Stimulated activated CD8-positive, alpha-beta memory T cell treated with anti-CD3 and anti-CD28 coated beads, Interleukin-7, amount 100 ng/mL, for 4 hours (primary cell): Measurements from ENCODE around the gene SCN2B.
"Not testable (repeated sequence)": the region's sequence is repeated elsewhere in the genome, so short reads cannot be mapped to it uniquely, and the experiment has no call there.

Experiments
- DNase-seq, 2 donors: peaks; one replicate each; pipeline ENCODE4 v3.0.0-alpha.2; 2020; ENCODE audit warnings: low read depth in 2 of 2

SCN2B gene

GRCh38 chr11:118206391-118207031 is 30.1 kb upstream of the SCN2B start:
- no peak for DNase-seq

DNA sequence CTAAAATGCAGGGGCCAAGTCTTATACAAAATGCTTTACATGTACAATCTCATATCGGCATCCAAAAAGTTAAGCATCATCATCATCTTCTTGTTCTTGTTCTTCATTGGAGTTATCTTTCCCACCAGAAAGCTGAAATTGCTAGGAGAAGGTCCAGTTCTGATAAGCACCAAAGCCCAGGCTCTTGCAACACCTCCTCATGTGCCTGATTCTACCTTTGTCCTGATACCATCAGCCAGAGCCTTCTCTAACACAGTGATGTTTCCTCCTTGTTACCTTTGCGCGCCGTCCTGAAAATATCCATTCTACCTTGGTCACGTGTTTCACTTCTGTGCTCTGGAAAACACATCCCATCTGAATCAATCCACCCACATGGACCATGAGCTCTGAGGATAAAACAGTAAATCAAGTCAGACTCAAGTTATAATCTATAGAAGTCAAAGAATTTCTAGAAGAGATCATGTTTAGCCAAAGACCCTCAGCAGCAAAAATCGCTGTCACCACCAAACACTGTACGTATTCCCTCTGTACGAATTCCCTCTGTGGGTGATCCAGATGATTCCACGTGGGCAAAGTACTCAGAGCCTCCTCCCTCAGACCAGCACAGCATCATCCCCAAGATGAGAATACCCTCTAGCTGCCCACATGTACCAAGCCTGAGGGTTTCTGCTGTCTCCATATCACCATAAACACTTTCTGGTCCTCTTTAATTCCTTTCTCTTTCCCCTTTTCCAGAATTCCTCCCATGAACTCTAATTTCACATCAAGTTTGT is 29.4 kb upstream of the SCN2B start:
- no peak for DNase-seq

DNA sequence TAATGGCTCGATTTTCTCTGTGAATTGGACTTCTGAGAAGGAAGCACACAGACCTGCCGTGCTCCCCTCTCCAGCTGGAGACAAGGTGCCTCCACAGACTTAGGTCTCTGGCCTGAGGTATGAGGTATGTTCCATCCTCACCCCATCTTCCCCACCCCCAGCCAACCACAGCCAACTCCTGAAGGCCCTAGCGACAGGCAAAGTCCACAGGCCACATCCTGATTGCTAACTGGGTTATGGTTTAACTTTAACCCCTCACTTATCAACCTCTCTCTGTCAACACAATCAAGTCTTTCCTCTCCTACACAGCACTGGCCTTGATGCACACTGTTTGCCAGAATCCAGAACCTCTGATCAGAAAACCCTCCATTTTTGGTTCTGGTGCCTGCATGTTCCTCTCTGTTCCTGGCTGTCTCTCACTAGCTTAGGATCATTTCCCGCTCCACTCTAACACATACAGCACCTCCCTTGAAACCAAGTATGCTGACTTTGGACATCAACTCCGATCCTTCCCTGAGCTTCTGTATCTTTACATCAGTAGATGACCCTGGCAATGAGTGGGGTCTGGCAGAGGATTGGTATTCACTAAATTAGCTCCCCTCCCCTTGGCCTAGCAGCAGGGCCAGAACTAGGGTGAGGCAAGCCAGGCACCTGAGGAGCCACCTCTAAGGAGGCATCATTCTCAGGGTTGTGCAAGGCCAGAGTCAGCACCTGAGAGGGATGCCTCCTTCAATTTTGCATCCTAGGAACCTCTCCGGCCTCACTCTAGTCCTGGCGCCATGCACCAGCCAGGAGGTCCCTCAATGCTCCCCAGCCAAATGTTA is 26.4 kb upstream of the SCN2B start:
- peak in 1 of 2 donors; percentile 43 for DNase-seq

DNA sequence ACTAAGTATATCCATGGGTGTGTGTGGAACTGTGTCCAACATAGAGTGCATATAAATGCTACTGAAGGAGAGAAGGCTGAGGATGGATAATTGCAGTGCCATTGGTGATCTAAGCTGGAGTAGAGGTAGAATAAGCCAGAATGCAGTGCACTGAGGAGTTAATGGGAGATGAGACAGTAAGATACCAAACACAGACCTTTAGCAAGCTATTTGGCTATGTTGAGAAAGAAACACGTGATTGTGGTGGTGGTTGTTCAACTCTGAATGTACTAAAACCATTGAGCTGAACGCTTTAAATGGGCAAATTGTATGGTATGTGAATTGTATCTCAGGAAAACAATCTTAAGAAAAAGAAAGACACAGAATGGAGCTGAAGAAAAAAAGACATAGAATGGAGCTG is 25.5 kb upstream of the SCN2B start:
- DNase-seq = no peak

- peak; percentile 51 to 73 for DNase-seq
Measured at GRCh38 chr11:118200901-118201680, 24.7 kb upstream of the SCN2B start.

DNA sequence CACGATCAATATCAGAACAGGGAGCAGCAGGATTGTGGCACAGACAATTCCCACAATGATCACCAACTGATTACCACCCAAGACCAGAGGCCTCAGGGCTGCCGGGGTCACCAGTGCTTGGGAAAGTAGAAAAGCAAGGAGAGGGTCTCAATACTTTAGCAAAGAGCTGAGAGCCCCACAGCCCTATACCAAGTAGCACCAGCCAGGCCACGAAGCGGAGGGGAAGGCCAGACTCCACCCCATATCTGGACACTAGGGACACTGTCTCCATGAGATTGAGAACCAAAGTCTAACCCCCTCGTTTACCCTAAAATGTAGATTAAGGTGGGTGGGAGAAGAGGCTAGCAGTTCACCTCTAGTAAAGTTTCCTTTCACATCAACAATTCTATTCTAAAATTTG is 24.1 kb upstream of the SCN2B start:
- no peak for DNase-seq

GRCh38 chr11:118199135-118199534 is 22.7 kb upstream of the SCN2B start:
- DNase-seq = no peak

GRCh38 chr11:118198370-118198769 is 21.9 kb upstream of the SCN2B start:
- peak; percentile 70 to 78 for DNase-seq

DNA sequence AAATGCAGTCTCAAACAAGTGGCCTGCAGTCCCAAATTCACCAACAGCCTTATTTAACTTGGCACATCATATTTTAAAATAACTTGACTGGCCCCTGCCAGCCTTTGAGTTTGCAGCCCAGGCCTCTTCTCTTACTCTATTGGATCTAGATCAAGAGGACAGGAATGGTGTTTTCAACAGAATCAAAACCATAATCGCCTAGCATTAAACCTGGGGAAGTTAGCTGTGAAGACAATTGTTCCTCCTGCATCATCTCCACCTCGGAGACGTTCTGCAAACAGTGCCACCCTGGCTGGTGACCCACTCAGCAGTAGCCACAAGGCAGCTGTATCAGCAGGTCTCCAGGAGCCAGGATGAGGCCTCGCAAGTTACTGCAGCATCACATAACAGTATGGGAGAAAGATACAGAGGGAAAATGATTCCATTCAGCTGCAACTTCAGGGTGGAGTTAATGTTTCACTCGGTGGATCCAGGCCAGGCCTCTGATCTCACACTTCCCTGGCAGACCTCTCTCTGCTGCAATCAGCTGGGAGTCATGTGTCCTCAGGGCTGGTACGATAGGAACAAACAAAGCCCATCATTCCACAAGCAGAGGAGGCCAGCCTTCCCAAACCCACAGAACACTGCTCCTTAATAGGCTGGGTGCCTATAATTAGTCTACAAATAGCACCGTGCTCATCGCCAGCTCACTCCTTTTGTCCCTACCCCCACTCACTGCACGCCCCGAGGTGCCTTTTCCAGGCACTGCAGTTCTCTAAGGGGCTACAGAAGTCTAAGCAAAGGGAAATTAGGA is 18.6 kb upstream of the SCN2B start:
- DNase-seq = no peak

DNA sequence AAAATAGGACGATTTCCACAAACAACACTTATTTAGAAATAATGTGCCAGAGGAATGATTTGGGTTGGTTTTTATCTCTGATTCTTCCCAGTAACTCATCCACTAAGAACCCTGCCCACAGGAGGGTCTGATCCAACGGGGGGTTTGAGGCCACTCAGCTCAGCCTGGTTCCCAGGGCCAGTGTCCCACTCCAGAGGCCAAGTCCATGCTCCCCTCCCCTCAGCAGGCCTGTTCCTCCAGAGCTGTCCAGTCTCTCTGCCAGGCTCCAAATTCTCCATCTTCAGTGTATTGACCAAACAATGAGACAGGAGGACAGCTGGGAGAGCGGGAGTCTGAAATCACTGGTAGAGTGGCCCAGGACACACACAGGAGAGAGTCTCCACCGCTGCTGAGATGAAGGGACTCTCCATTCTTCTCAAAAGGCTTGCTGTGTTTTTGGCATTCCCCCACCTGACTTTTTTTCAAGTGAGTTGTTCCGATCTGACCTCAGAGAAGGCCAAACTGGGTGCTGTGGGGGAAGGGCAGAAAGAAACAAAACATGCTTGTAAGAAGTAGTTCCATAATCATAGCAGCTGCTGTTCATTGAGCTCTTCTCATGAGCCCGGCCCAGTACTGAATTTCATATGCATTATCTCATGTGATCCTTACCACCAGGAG is 17.6 kb upstream of the SCN2B start:
- no peak for DNase-seq

GRCh38 chr11:118192817-118193216 is 16.4 kb upstream of the SCN2B start:
- DNase-seq = not testable (repeated sequence)

DNA sequence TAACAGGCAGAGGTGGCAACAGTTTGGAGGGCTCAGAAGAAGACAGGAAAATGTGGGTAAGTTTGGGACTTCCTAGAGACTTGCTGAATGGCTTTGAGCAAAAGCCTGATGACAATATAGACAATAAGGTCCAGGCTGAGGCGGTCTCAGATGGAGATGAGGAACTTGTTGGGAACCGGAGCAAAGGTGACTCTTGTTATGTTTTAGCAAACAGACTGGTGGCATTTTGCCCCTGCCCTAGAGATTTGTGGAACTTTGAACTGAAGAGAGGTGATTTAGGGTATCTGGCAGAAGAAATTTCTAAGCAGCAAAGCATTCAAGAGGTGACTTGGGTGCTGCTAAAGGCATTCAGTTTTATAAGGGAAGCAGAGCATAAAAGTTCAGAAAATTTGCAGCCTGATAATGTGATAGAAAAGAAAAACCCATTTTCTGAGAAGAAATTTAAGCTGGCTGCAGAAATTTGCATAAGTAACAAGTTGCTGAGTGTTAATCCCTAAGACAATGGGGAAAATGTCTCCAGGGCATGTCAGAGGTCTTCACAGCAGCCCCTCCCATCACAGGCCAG is 14.6 kb upstream of the SCN2B start:
- DNase-seq = not testable (repeated sequence)

GRCh38 chr11:118186346-118187107 is 10.1 kb upstream of the SCN2B start:
- DNase-seq = no peak

DNA sequence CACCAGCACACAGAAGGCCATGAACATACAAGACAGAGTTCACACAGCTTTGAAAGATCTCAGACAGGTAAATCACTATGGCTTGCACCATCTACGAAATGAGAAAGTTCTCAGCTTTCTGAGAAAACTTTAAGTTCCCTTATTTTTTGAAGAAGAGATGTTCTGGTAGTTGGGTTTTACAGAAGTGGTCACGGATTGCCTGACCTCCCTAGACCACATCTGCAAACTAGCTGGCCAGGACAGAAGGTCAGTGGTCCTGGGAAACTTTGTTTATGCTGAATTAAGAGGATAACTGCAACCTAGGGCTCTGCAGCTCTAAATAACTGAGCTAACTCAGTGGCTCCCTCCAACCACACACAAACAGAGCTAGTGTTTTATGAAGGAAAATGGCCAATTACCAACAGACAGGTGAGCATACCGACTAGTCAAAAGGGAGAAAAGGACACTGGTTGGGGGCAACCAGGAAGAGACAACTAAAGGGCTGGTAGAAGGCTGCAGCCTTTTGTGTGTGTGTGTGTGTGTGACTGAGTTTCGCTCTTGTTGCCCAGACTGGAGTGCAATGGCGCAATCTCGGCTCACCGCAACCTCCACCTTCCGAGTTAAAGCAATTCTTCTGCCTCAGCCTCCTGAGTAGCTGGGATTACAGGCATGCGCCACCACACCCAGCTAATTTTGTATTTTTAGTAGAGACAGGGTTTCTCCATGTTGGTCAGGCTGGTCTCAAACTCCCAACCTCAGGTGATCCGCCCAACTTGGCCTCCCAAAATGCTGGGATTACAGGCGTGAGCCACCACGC is 8.5 kb upstream of the SCN2B start:
- no peak for DNase-seq

DNA sequence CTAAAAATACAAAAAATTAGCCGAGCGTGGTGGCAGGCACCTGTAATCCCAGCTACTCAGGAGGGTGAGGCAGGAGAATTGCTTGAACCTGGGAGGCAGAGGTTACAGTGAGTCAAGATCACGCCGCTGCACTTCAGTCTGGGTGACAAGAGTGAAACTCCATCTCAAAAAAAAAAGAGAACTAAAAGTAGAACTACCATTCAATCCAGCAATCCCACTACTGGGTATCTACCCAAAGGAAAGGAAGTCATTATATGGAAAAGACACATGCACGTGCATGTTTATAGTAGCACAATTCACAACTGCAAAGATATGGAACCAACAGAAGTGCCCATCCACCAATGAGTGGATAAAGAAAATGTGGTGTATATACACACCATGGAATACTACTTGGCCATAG is 7.3 kb upstream of the SCN2B start:
- DNase-seq = not testable (repeated sequence)

DNA sequence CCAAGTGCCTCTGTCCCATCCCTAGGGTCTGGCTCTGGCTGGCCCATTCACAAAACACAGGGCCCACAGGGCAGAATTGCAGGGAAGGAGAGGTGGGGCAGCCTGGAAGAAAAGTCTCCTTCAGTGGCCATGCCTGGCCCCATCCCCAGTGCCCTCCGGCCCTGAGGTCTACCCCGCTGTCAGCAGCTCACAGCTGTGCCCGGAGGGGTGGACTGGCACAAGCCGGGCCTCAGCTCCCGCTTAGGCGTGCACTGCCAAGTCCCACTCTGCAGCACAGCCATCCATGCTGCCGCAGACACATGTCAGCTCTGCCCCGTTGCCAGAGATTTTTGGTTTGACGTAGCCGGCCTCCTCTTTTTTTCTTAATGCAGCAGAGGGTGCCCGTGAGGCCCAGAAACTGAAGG is 3.9 kb upstream of the SCN2B start:
- DNase-seq = no peak

GRCh38 chr11:118176778-118177134 is 317 bp upstream of the SCN2B start:
- no peak for DNase-seq
